Activated naive CD4-positive, alpha-beta T cell treated with anti-CD3 and anti-CD28 coated beads for 36 hours (primary cell): Measurements from ENCODE around the gene VGLL3. TPM values are rescaled to one million over a fixed set of nuclear protein-coding genes. Genes with fewer than 3 reads are reported as not detected.
"Not testable (repeated sequence)": the region's sequence is repeated elsewhere in the genome, so short reads cannot be mapped to it uniquely, and the experiment has no call there.

ENCODE experiments used
- CTCF ChIA-PET: fragments of 350-600 bp; sonication (Branson Sonifier 250); formaldehyde crosslinking; loops from one replicate; lab custom pipeline; 2021; ENCODE audit warnings: antibody characterized with exemption; lab: Charles Lee
- DNase-seq: peaks from one replicate; pipeline ENCODE4 v3.0.0-alpha.2; 2020
- H3K27ac Mint-ChIP-seq: one replicate; pipeline ENCODE4 v1.8.0; 2021; ENCODE audit warnings: mild to moderate bottlenecking, mixed read lengths
- H3K27me3 Mint-ChIP-seq: one replicate; pipeline ENCODE4 v1.8.0; 2021; ENCODE audit warnings: low read depth, mixed read lengths
- H3K36me3 Mint-ChIP-seq: one replicate; pipeline ENCODE4 v1.8.0; 2021; ENCODE audit warnings: low read depth, mixed read lengths
- H3K4me1 Mint-ChIP-seq: one replicate; pipeline ENCODE4 v1.8.0; 2021; ENCODE audit warnings: low read depth, mixed read lengths
- H3K4me3 Mint-ChIP-seq: one replicate; pipeline ENCODE4 v1.8.0; 2021; ENCODE audit warnings: mild to moderate bottlenecking, moderate library complexity, mixed read lengths
- H3K9me3 Mint-ChIP-seq: one replicate; pipeline ENCODE4 v1.8.0; 2021; ENCODE audit warnings: mixed read lengths
- intact Hi-C: fragments of 100-400 bp; cut with micrococcal nuclease; formaldehyde crosslinking; loops from one replicate; pipeline ENCODE4 v1.15.1; 2023
- total RNA-seq, 2 experiments: library from RNA; stranded (reverse); gene quantifications; one replicate each; pipeline ENCODE4 v1.2.3, GENCODE V29; 2021

Gene VGLL3
- total RNA-seq, result not detected

- peaks cover 34% of the 10 kb centered on the region for H3K27me3 Mint-ChIP-seq
- peak; percentile 5 for DNase-seq
- H3K9me3 Mint-ChIP-seq, result no peaks in the 10 kb centered on the region
- peaks cover 3% of the 10 kb centered on the region for H3K4me1 Mint-ChIP-seq
- no peaks in the 10 kb centered on the region for H3K36me3 Mint-ChIP-seq
- intact Hi-C loops, result loop anchor here (5.0 kb wide), 1 partner anchor 91 kb away; no protein-coding TSS in a partner anchor
- H3K27ac Mint-ChIP-seq, result no peak within 1 kb of the TSS
- no peak within 1 kb of the TSS for H3K4me3 Mint-ChIP-seq
- CTCF ChIA-PET, result interaction anchor here (0.8 kb wide), 1 partner anchor 10 kb away, joined by 3 read pairs; no protein-coding TSS in a partner anchor
Measured at GRCh38 chr3:86990734-86991481, at the start of gene VGLL3. Gene VGLL3, minus strand, starts transcription at chr3:86991149. Its CDS starts 406 bp downstream, at chr3:86990743.

- no peak overlapping the region for H3K4me3 Mint-ChIP-seq
- no peak for DNase-seq
- no peaks in the 10 kb centered on the region for H3K4me1 Mint-ChIP-seq
- H3K27me3 Mint-ChIP-seq, result no peaks in the 10 kb centered on the region
- intact Hi-C loops, result no loop called here
- H3K9me3 Mint-ChIP-seq, result no peaks in the 10 kb centered on the region
- CTCF ChIA-PET, result no interaction called here
- H3K36me3 Mint-ChIP-seq, result no peaks in the 10 kb centered on the region
- H3K27ac Mint-ChIP-seq, result no peak overlapping the region
Measured at GRCh38 chr3:87037652-87038051, 46.7 kb upstream of the VGLL3 start.

- Mint-ChIP-seq H3K36me3 (no peaks in the 10 kb centered on the region), H3K9me3 (no peaks in the 10 kb centered on the region), H3K4me1 (no peaks in the 10 kb centered on the region), H3K4me3 (no peak overlapping the region), H3K27me3 (no peaks in the 10 kb centered on the region), H3K27ac (no peak overlapping the region)
- intact Hi-C loops, result no loop called here
- no peak for DNase-seq
- CTCF ChIA-PET, result no interaction called here
Measured at GRCh38 chr3:87036671-87037070, 45.7 kb upstream of the VGLL3 start.

GRCh38 chr3:87035339-87035738 is 44.4 kb upstream of the VGLL3 start:
- Mint-ChIP-seq H3K4me3 (no peak overlapping the region), H3K27me3 (no peaks in the 10 kb centered on the region), H3K9me3 (no peaks in the 10 kb centered on the region), H3K4me1 (no peaks in the 10 kb centered on the region), H3K36me3 (no peaks in the 10 kb centered on the region), H3K27ac (no peak overlapping the region)
- DNase-seq, result no peak
- CTCF ChIA-PET, result no interaction called here
- intact Hi-C loops, result no loop called here

GRCh38 chr3:87033205-87033604 is 42.3 kb upstream of the VGLL3 start:
- no peak overlapping the region for H3K27ac Mint-ChIP-seq
- no peaks in the 10 kb centered on the region for H3K27me3 Mint-ChIP-seq
- no peak overlapping the region for H3K4me3 Mint-ChIP-seq
- intact Hi-C loops, result no loop called here
- no peaks in the 10 kb centered on the region for H3K36me3 Mint-ChIP-seq
- H3K9me3 Mint-ChIP-seq, result no peaks in the 10 kb centered on the region
- CTCF ChIA-PET, result no interaction called here
- no peaks in the 10 kb centered on the region for H3K4me1 Mint-ChIP-seq
- DNase-seq, result no peak

GRCh38 chr3:87025661-87026645 is 35.0 kb upstream of the VGLL3 start:
- Mint-ChIP-seq H3K27ac (no peak overlapping the region), H3K9me3 (no peaks in the 10 kb centered on the region), H3K4me1 (no peaks in the 10 kb centered on the region), H3K36me3 (no peaks in the 10 kb centered on the region), H3K4me3 (no peak overlapping the region), H3K27me3 (peaks cover 2% of the 10 kb centered on the region)
- intact Hi-C loops, result no loop called here
- CTCF ChIA-PET, result no interaction called here
- no peak for DNase-seq

GRCh38 chr3:87017370-87017769 is 26.4 kb upstream of the VGLL3 start:
- H3K4me1 Mint-ChIP-seq, intact Hi-C loops, CTCF ChIA-PET, H3K4me3 Mint-ChIP-seq, H3K36me3 Mint-ChIP-seq, DNase-seq, H3K27me3 Mint-ChIP-seq, H3K27ac Mint-ChIP-seq: not testable (repeated sequence)
- H3K9me3 Mint-ChIP-seq, result peaks cover 16% of the 10 kb centered on the region

GRCh38 chr3:87009271-87009670 is 18.3 kb upstream of the VGLL3 start:
- CTCF ChIA-PET, result no interaction called here
- DNase-seq, result no peak
- H3K9me3 Mint-ChIP-seq, result no peaks in the 10 kb centered on the region
- intact Hi-C loops, result no loop called here
- H3K27me3 Mint-ChIP-seq, result no peaks in the 10 kb centered on the region
- no peaks in the 10 kb centered on the region for H3K4me1 Mint-ChIP-seq
- no peak overlapping the region for H3K4me3 Mint-ChIP-seq
- H3K27ac Mint-ChIP-seq, result no peak overlapping the region
- H3K36me3 Mint-ChIP-seq, result no peaks in the 10 kb centered on the region

GRCh38 chr3:87006844-87007439 is 16.0 kb upstream of the VGLL3 start:
- Mint-ChIP-seq H3K4me3 (no peak overlapping the region), H3K36me3 (no peaks in the 10 kb centered on the region), H3K9me3 (no peaks in the 10 kb centered on the region), H3K27me3 (no peaks in the 10 kb centered on the region), H3K4me1 (no peaks in the 10 kb centered on the region), H3K27ac (no peak overlapping the region)
- no peak for DNase-seq
- CTCF ChIA-PET, result no interaction called here
- intact Hi-C loops, result no loop called here

- no peak for DNase-seq
- Mint-ChIP-seq H3K27ac (no peak overlapping the region), H3K9me3 (no peaks in the 10 kb centered on the region), H3K4me3 (no peak overlapping the region), H3K27me3 (no peaks in the 10 kb centered on the region), H3K36me3 (no peaks in the 10 kb centered on the region), H3K4me1 (no peaks in the 10 kb centered on the region)
- intact Hi-C loops, result no loop called here
- CTCF ChIA-PET, result no interaction called here
Measured at GRCh38 chr3:87004883-87005282, 13.9 kb upstream of the VGLL3 start.

- H3K4me3 Mint-ChIP-seq, result no peak overlapping the region
- intact Hi-C loops, result no loop called here
- H3K4me1 Mint-ChIP-seq, result no peaks in the 10 kb centered on the region
- CTCF ChIA-PET, result no interaction called here
- DNase-seq, result no peak
- H3K9me3 Mint-ChIP-seq, result no peaks in the 10 kb centered on the region
- H3K27me3 Mint-ChIP-seq, result peaks cover 1% of the 10 kb centered on the region
- no peak overlapping the region for H3K27ac Mint-ChIP-seq
- no peaks in the 10 kb centered on the region for H3K36me3 Mint-ChIP-seq
Measured at GRCh38 chr3:87002346-87002745, 11.4 kb upstream of the VGLL3 start.

- H3K27ac Mint-ChIP-seq, result no peak overlapping the region
- H3K36me3 Mint-ChIP-seq, result no peaks in the 10 kb centered on the region
- CTCF ChIA-PET, result interaction anchor here (0.6 kb wide), 1 partner anchor 32 kb away, joined by 3 read pairs; no protein-coding TSS in a partner anchor
- peaks cover 1% of the 10 kb centered on the region for H3K27me3 Mint-ChIP-seq
- H3K4me3 Mint-ChIP-seq, result no peak overlapping the region
- H3K4me1 Mint-ChIP-seq, result no peaks in the 10 kb centered on the region
- no peaks in the 10 kb centered on the region for H3K9me3 Mint-ChIP-seq
- intact Hi-C loops, result no loop called here
- DNase-seq, result no peak
Measured at GRCh38 chr3:87001473-87002098, 10.6 kb upstream of the VGLL3 start.
